Transverse colon (tissue), 4 donors: ENCODE data around the gene SLC35F2. TPM values are rescaled to one million over a fixed set of nuclear protein-coding genes. Genes with fewer than 3 reads are reported as not detected.

Experiments
- DNase-seq: peaks from one replicate; pipeline ENCODE4 v3.0.0-alpha.2; 2019
- H3K27ac ChIP-seq, 4 donors: fragments of 200-600 bp; sonication (generic); 2 replicates each; pipeline ENCODE4 v1.5.1; 2016 to 2018; ENCODE audit warnings: inconsistent platforms in 4 of 4
- H3K27me3 ChIP-seq: fragments of 200-600 bp; sonication (generic); 2 replicates; pipeline ENCODE4 v1.5.1; 2017; ENCODE audit warnings: inconsistent platforms
- H3K36me3 ChIP-seq, 4 donors: fragments of 200-600 bp; sonication (generic); 2 replicates each; pipeline ENCODE4 v1.5.1; 2017 to 2019; ENCODE audit warnings: inconsistent platforms in 4 of 4
- H3K4me1 ChIP-seq, 4 donors: fragments of 200-600 bp; sonication (generic); 2 replicates each; pipeline ENCODE4 v1.5.1; 2017 to 2020; ENCODE audit warnings: inconsistent platforms in 4 of 4
- H3K4me3 ChIP-seq, 4 donors: fragments of 200-600 bp; sonication (generic); 1 replicate in 1 of 4; 2 replicates in 3 of 4; pipeline versions ENCODE4 v1.5.1 to v1.6.1; 2017 to 2019; ENCODE audit warnings: inconsistent platforms in 4 of 4
- H3K9me3 ChIP-seq, 2 donors: fragments of 200-600 bp; sonication (generic); 2 replicates each; pipeline ENCODE4 v1.5.1; 2017 to 2019; ENCODE audit warnings: inconsistent platforms in 2 of 2
- CTCF ChIP-seq, 5 experiments: fragments of 200-600 bp in 3 of 5; fragments of 450-650 bp in 2 of 5; sonication (generic) in 3 of 5; IDR thresholded peaks; 1 replicate in 2 of 5; 2 replicates in 3 of 5; pipeline ENCODE4 v1.5.1; 2016 to 2017; ENCODE audit warnings: antibody characterized with exemption in 5 of 5, inconsistent platforms in 3 of 5, mild to moderate bottlenecking in 2 of 5, moderate library complexity in 1 of 5
- EP300 ChIP-seq: sonication (generic); formaldehyde crosslinking; IDR thresholded peaks from one replicate; pipeline ENCODE4 v1.6.1; 2017; ENCODE audit warnings: antibody characterized with exemption, low read depth
- POLR2A ChIP-seq: fragments of 450-650 bp; IDR thresholded peaks from one replicate; pipeline ENCODE4 v1.6.1; 2016; ENCODE audit warnings: antibody characterized with exemption, mild to moderate bottlenecking, moderate library complexity
- POLR2AphosphoS5 ChIP-seq, 3 donors: sonication (generic); formaldehyde crosslinking; IDR thresholded peaks; one replicate each; pipeline ENCODE4 v1.6.1; 2016; ENCODE audit warnings: antibody characterized with exemption in 3 of 3
- WGBS, 2 donors: methylation state at CpG; one replicate each; pipeline ENCODE4 v1.1.5; 2018; ENCODE audit warnings: low coverage in 1 of 2; 5-methylcytosine and 5-hydroxymethylcytosine counted together
- in situ Hi-C, 4 donors: fragments of 200-750 bp; cut with MboI; loops; one replicate each; pipeline versions ENCODE4 v1.15.0 to v1.15.1; 2017; ENCODE audit warnings: low sequenced_read_pairs in 3 of 4, low pct_ligation_motif_present in 1 of 4, low pct_unique_long_range_greater_than_20kb in 1 of 4
- intact Hi-C: fragments of 100-400 bp; cut with DNase I; formaldehyde crosslinking; loops from one replicate; pipeline ENCODE4 v1.15.1; 2023; ENCODE audit warnings: low total_unique reads
- total RNA-seq, 4 donors: library from RNA; depleted of rRNA; stranded (reverse); fragments of >200 nt; gene quantifications; one replicate each; pipeline ENCODE4 v1.1.0, GENCODE V29; 2016

The SLC35F2 gene
- total RNA-seq, 4 donors from 2014 or later = 2.2 to 29.2 (median 18.8) TPM

- no peak overlapping the region for H3K27ac ChIP-seq
- DNase-seq = peak; percentile 71
- WGBS, 2 donors = 66 to 77% methylated on average over 11 to 12 of the region's 12 CpGs
- no peaks in the 10 kb centered on the region for H3K9me3 ChIP-seq
- no peak for TF ChIP-seq EP300
- no peak for TF ChIP-seq POLR2AphosphoS5 (IDR thresholded peaks at IDR 0.05)
- no peak for TF ChIP-seq POLR2A
- TF ChIP-seq CTCF (IDR thresholded peaks at IDR 0.05) = peak; percentile 74 to 98 (median 90)
- in situ Hi-C loops = no loop called here
- H3K4me3 ChIP-seq = no peak overlapping the region
- H3K36me3 ChIP-seq = peaks cover 0 to 11% (median 0%) of the 10 kb centered on the region in 4 donors
- intact Hi-C loops = no loop called here
- H3K4me1 ChIP-seq = no peaks in the 10 kb centered on the region
- H3K27me3 ChIP-seq = no peaks in the 10 kb centered on the region
Observed at GRCh38 chr11:107799218-107799859, 59.2 kb downstream of the SLC35F2 start.

- no peaks in the 10 kb centered on the region for H3K9me3 ChIP-seq
- no peaks in the 10 kb centered on the region for H3K27me3 ChIP-seq
- no peak overlapping the region for H3K27ac ChIP-seq
- H3K4me1 ChIP-seq = no peaks in the 10 kb centered on the region
- in situ Hi-C loops (no loop called here), intact Hi-C loops (no loop called here)
- TF ChIP-seq EP300 (no peak), POLR2A (no peak), POLR2AphosphoS5 (IDR thresholded peaks at IDR 0.05) (no peak), CTCF (IDR thresholded peaks at IDR 0.05) (no peak)
- H3K36me3 ChIP-seq = peaks cover 0 to 12% (median 0%) of the 10 kb centered on the region in 4 donors
- DNase-seq = no peak
- no peak overlapping the region for H3K4me3 ChIP-seq
- WGBS, 2 donors = 60 to 84% methylated on average over 4 to 5 of the region's 5 CpGs
Observed at GRCh38 chr11:107792049-107792443, 66.5 kb downstream of the SLC35F2 start.

- no peaks in the 10 kb centered on the region for H3K9me3 ChIP-seq
- DNase-seq = no peak
- 73 to 77% methylated on average over 2 to 10 of the region's 10 CpGs for WGBS, 2 donors
- no peak overlapping the region for H3K4me3 ChIP-seq
- H3K27me3 ChIP-seq = no peaks in the 10 kb centered on the region
- H3K4me1 ChIP-seq = no peaks in the 10 kb centered on the region
- in situ Hi-C loops (no loop called here), intact Hi-C loops (no loop called here)
- H3K36me3 ChIP-seq = peaks cover 0 to 12% (median 0%) of the 10 kb centered on the region in 4 donors
- H3K27ac ChIP-seq = no peak overlapping the region
- TF ChIP-seq POLR2AphosphoS5 (IDR thresholded peaks at IDR 0.05) (no peak), POLR2A (no peak), CTCF (IDR thresholded peaks at IDR 0.05) (no peak), EP300 (no peak)
Observed at GRCh38 chr11:107791343-107792048, 67.1 kb downstream of the SLC35F2 start.

- no peak for DNase-seq
- 96 to 100% methylated on average over 2 to 7 of the region's 7 CpGs for WGBS, 2 donors
- intact Hi-C loops = no loop called here
- no peaks in the 10 kb centered on the region for H3K27me3 ChIP-seq
- no peaks in the 10 kb centered on the region for H3K9me3 ChIP-seq
- H3K4me3 ChIP-seq = no peak overlapping the region
- no peak overlapping the region for H3K27ac ChIP-seq
- no peaks in the 10 kb centered on the region for H3K4me1 ChIP-seq
- TF ChIP-seq POLR2AphosphoS5 (IDR thresholded peaks at IDR 0.05) (no peak), EP300 (no peak), CTCF (IDR thresholded peaks at IDR 0.05) (no peak), POLR2A (no peak)
- H3K36me3 ChIP-seq = peaks cover 0 to 5% (median 0%) of the 10 kb centered on the region in 4 donors
- in situ Hi-C loops = no loop called here
Observed at GRCh38 chr11:107789767-107790166, 68.8 kb downstream of the SLC35F2 start.
